HepG2 (cell line): ENCODE data around the gene EPG5. TPM values are rescaled to one million over a fixed set of nuclear protein-coding genes. Genes with fewer than 3 reads are reported as not detected.

ENCODE experiments used
- ATAC-seq: fragments of 200-7000 bp; cut with Tn5 transposase; 3 replicates; pipeline ENCODE4 v1.9.1; 2020; ENCODE audit warnings: mild to moderate bottlenecking, moderate library complexity
- BruUV-seq: library from RNA; stranded (reverse); fragments of 400-500 nt; replicated peaks from 2 replicates; lab custom pipeline; 2021; lab: Mats Ljungman, UMichigan
- CTCF ChIA-PET: fragments of 300-600 bp; formaldehyde crosslinking; extraction: SDS; loops from one replicate; lab custom pipeline; 2021; ENCODE audit warnings: low total read pairs, inconsistent platforms, low intra/inter-chr PET ratio; lab: Yijun Ruan, JAX
- POLR2A ChIA-PET: fragments of 350-600 bp; sonication (Branson Sonifier 250); formaldehyde crosslinking; loops from one replicate; lab custom pipeline; 2020; ENCODE audit warnings: antibody characterized with exemption, inconsistent platforms; lab: Yijun Ruan, JAX
- DNase-seq: peaks from one replicate; pipeline ENCODE4 v3.0.0-alpha.2; 2015; ENCODE audit warnings: low spot score
- FAIRE-seq: peaks from 3 replicates; lab custom pipeline; 2011; peaks lifted over from hg19 to GRCh38; lab: Jason Lieb, UNC
- H2AFZ ChIP-seq: one replicate; pipeline ENCODE4 v1.6.1; 2011; ENCODE audit warnings: low read length, inconsistent platforms
- H3K27ac ChIP-seq: fragments of 300-600 bp; 3 replicates; pipeline ENCODE4 v1.8.0; 2011; ENCODE audit warnings: mixed run types, mild to moderate bottlenecking, mixed read lengths, low read length, inconsistent platforms; ENCODE audit not compliant: insufficient read depth; ENCODE audit errors: extremely low read length
- H3K27me3 ChIP-seq, 2 experiments: fragments of 200-600 bp in 1 of 2; 2 replicates in 1 of 2; 3 replicates in 1 of 2; pipeline versions ENCODE4 v1.6.0 to v1.8.0; 2011; ENCODE audit warnings: low read length in 2 of 2, mild to moderate bottlenecking in 2 of 2, moderate library complexity in 2 of 2, inconsistent platforms in 1 of 2; ENCODE audit not compliant: insufficient read depth in 2 of 2, control insufficient read depth in 1 of 2
- H3K36me3 ChIP-seq, 2 experiments: fragments of 200-600 bp in 1 of 2; replicated peaks in 1 of 2; 2 replicates in 1 of 2; 3 replicates in 1 of 2; pipeline versions ENCODE4 v1.5.1 to v1.8.0; 2011; ENCODE audit warnings: low read length in 2 of 2, inconsistent platforms in 1 of 2; ENCODE audit not compliant: insufficient read depth in 2 of 2, control insufficient read depth in 1 of 2
- H3K4me1 ChIP-seq: 2 replicates; pipeline ENCODE4 v1.5.1; 2012; ENCODE audit warnings: low read length, inconsistent platforms; ENCODE audit not compliant: insufficient read depth
- H3K4me2 ChIP-seq: 2 replicates; pipeline ENCODE4 v1.6.0; 2011; ENCODE audit warnings: low read depth, low read length, inconsistent platforms
- H3K4me3 ChIP-seq, 3 experiments: fragments of 200-600 bp in 1 of 3; sonication (generic), shearing (Covaris generic) in 1 of 3; replicated peaks in 1 of 3; 2 replicates each; pipeline ENCODE4 v1.5.1; 2011 to 2016; ENCODE audit warnings: low read length in 3 of 3, inconsistent platforms in 2 of 3, low read depth in 2 of 3, mild to moderate bottlenecking in 2 of 3, control low read depth in 1 of 3, mixed read lengths in 1 of 3; ENCODE audit not compliant: insufficient read depth in 1 of 3
- H3K79me2 ChIP-seq: one replicate; pipeline ENCODE4 v1.6.1; 2011; ENCODE audit warnings: low read length, inconsistent platforms; ENCODE audit not compliant: insufficient read depth
- H3K9ac ChIP-seq: 2 replicates; pipeline ENCODE4 v1.6.0; 2011; ENCODE audit warnings: mild to moderate bottlenecking, low read depth, low read length, inconsistent platforms; ENCODE audit not compliant: insufficient read depth
- H3K9me3 ChIP-seq: 2 replicates; pipeline ENCODE4 v1.5.1; 2012; ENCODE audit warnings: mild to moderate bottlenecking, low read length
- H4K20me1 ChIP-seq: 2 replicates; pipeline ENCODE4 v1.6.0; 2011; ENCODE audit warnings: inconsistent platforms, mild to moderate bottlenecking, low read length, moderate library complexity; ENCODE audit not compliant: insufficient read depth
- ELF4 ChIP-seq: sonication (generic); formaldehyde crosslinking; IDR thresholded peaks from 2 replicates; pipeline ENCODE4 v1.5.0; 2020; ENCODE audit warnings: missing genetic modification reagents, mild to moderate bottlenecking, moderate library complexity, borderline replicate concordance
- ETV6 ChIP-seq: sonication (generic); formaldehyde crosslinking; conservative IDR thresholded peaks from 2 replicates; pipeline ENCODE4 v1.4.0; 2020; ENCODE audit warnings: missing genetic modification reagents
- HNRNPUL1 ChIP-seq: fragments of 200-400 bp; formaldehyde crosslinking; IDR thresholded peaks from 2 replicates; pipeline ENCODE4 v1.6.1; 2017; ENCODE audit warnings: low read depth, mild to moderate bottlenecking, low read length, moderate library complexity
- NR1H2 ChIP-seq: sonication (generic); formaldehyde crosslinking; IDR thresholded peaks from 2 replicates; pipeline ENCODE4 v1.8.1; 2022; ENCODE audit warnings: low read depth, missing genetic modification reagents, borderline replicate concordance
- RBAK ChIP-seq: sonication (generic); formaldehyde crosslinking; IDR thresholded peaks from 2 replicates; pipeline ENCODE4 v1.5.1; 2020; ENCODE audit warnings: mild to moderate bottlenecking, missing genetic modification reagents
- SAP130 ChIP-seq: IDR thresholded peaks from 2 replicates; pipeline ENCODE4 v1.6.1; 2016; ENCODE audit warnings: low read depth
- SP2 ChIP-seq: sonication (generic); formaldehyde crosslinking; IDR thresholded peaks from 2 replicates; pipeline ENCODE4 v1.5.1; 2020; ENCODE audit warnings: mild to moderate bottlenecking, missing genetic modification reagents
- SPEN ChIP-seq: sonication (generic); formaldehyde crosslinking; IDR thresholded peaks from 2 replicates; pipeline ENCODE4 v1.5.1; 2020; ENCODE audit warnings: low read depth, mild to moderate bottlenecking, missing genetic modification reagents
- WIZ ChIP-seq: sonication (generic); formaldehyde crosslinking; IDR thresholded peaks from 2 replicates; pipeline ENCODE4 v1.5.1; 2020; ENCODE audit warnings: mild to moderate bottlenecking, missing genetic modification reagents
- ZBTB42 ChIP-seq: sonication (generic); formaldehyde crosslinking; IDR thresholded peaks from 2 replicates; pipeline ENCODE4 v1.5.0; 2020; ENCODE audit warnings: mild to moderate bottlenecking, missing genetic modification reagents
- ZBTB8A ChIP-seq: sonication (generic); formaldehyde crosslinking; IDR thresholded peaks from 2 replicates; pipeline ENCODE4 v1.4.0; 2020; ENCODE audit warnings: mild to moderate bottlenecking, low read depth, missing genetic modification reagents, borderline replicate concordance
- ZFP36L2 ChIP-seq: sonication (generic); formaldehyde crosslinking; IDR thresholded peaks from 2 replicates; pipeline ENCODE4 v1.4.0; 2020; ENCODE audit warnings: missing genetic modification reagents
- ZFP91 ChIP-seq: sonication (generic); formaldehyde crosslinking; IDR thresholded peaks from 2 replicates; pipeline ENCODE4 v1.9.0; 2022; ENCODE audit warnings: missing genetic modification reagents, mild to moderate bottlenecking, borderline replicate concordance
- ZNF17 ChIP-seq: sonication (generic); formaldehyde crosslinking; IDR thresholded peaks from 2 replicates; pipeline ENCODE4 v1.5.0; 2020; ENCODE audit warnings: mild to moderate bottlenecking, missing genetic modification reagents
- ZNF446 ChIP-seq: sonication (generic); formaldehyde crosslinking; IDR thresholded peaks from 2 replicates; pipeline ENCODE4 v1.5.0; 2020; ENCODE audit warnings: mild to moderate bottlenecking, missing genetic modification reagents
- ZNF740 ChIP-seq: sonication (generic); formaldehyde crosslinking; IDR thresholded peaks from 2 replicates; pipeline ENCODE4 v1.4.0; 2020; ENCODE audit warnings: missing genetic modification reagents
- ZNF761 ChIP-seq: sonication (generic); formaldehyde crosslinking; conservative IDR thresholded peaks from 2 replicates; pipeline ENCODE4 v1.4.0; 2020; ENCODE audit warnings: mild to moderate bottlenecking, missing genetic modification reagents
- WGBS: methylation state at CpG from one replicate; pipeline ENCODE4 v1.1.6; 2017; ENCODE audit warnings: low lambda C conversion rate; 5-methylcytosine and 5-hydroxymethylcytosine counted together
- in situ Hi-C: cut with HindIII; loops from 2 replicates; pipeline ENCODE4 v1.10.0; 2017; ENCODE audit warnings: low pct_unique_long_range_greater_than_20kb; ENCODE audit not compliant: extremely low pct_ligation_motif_present
- intact Hi-C: fragments of 100-400 bp; cut with micrococcal nuclease; formaldehyde crosslinking; loops from one replicate; pipeline ENCODE4 v1.10.0; 2022; ENCODE audit not compliant: unreplicated experiment
- polyA plus RNA-seq, 8 experiments: library from polyadenylated mRNA; depleted of rRNA in 3 of 8; stranded (reverse) in 7 of 8; unstranded in 1 of 8; fragments of >200 nt; fragmentation: Illumina TruSeq in 4 of 8; extraction: Trizol in 4 of 8; gene quantifications; 2 replicates each; pipeline versions ENCODE4 v1.2.1 to v1.2.3, GENCODE V29; 2011 to 2016; ENCODE audit warnings: low read depth in 4 of 8, missing spikeins in 1 of 8, mixed read lengths in 1 of 8; ENCODE audit not compliant: insufficient read depth in 1 of 8
- total RNA-seq, 5 experiments: library from RNA; depleted of rRNA; stranded (reverse); fragments of >200 nt; fragmentation: Illumina TruSeq; extraction: Trizol; gene quantifications; 2 replicates each; pipeline ENCODE4 v1.2.3, GENCODE V29; 2016; ENCODE audit warnings: low read depth in 1 of 5
- TF ChIP-seq, protein P1 (sequence below): sonication (generic); formaldehyde crosslinking; IDR thresholded peaks from 2 replicates; pipeline ENCODE4 v1.8.1; 2023; ENCODE audit warnings: mild to moderate bottlenecking, missing genetic modification reagents

EPG5 gene
- total and polyA plus RNA-seq, 2 of the 13 experiments (the other 11 are each of a cell fraction or from before 2014, with no cell fraction given) = 6.7 to 9.3 TPM

DNA sequence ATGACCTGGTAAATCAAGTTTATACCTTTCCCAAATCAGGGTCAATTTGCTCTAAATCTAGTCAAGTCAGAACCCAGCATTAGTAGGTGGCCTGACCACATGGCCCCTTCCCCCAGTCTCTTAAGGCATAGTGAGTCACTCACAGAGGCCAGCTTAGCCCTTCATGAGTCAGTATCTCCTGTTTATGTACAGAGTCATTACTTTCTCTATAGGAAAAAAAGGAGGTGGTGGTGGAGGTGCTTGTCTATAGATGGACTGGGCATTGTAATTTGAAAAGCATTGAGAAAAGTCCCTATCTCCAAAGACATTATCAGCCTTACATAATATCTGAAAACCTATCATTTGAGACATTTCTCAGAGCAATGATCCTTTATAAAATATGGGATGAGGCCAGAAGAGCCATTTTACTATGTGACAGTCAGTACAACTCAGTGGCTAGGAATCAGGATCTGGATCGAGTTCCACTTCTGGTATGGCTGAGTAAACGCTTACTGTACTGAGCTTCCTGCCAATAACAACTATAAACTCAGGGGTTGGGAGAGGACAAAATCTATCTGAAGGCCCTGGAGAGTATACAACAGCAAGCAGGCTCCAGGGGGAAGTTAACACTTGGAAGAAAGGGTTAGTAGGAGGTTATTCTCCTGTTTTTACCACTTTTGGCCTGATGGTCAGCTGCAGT is 164.2 kb downstream of the EPG5 start:
- 0% methylated on average over 1 of the region's 2 CpGs for WGBS

DNA sequence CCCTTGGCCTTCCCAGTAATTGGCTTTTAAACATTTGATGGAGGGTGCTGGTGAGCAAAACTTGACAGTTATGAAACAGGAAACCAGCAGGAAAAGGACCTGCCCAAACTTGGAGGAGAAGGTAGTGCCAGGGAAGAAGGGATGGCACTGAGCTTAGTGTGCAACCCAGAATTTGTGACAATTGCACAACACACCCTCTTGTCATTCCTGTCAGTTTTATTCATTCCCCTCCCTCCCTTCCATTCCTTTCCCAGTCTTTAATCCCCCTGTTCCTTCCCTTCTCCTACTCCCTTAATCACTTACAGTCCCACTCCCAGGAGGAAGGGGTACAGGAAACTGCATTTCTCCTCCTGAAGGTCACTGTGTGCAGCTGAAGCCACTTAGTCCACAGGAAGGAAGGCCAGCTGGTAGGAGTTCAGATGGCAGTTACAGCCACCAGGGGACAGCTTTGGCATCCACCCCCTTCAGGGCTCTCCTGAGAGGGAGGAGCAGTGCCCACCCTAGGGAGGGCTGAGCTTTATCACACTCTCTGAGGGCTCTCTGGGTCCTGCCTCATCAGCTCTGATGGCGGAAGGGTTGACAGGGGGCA is 165.6 kb downstream of the EPG5 start:
- no peaks in the 10 kb centered on the region for H4K20me1 ChIP-seq
- intact Hi-C loops = no loop called here
- no peak overlapping the region for H3K27ac ChIP-seq
- H2AFZ ChIP-seq = no peak overlapping the region
- H3K4me1 ChIP-seq = no peaks in the 10 kb centered on the region
- H3K4me3 ChIP-seq = no peak overlapping the region
- FAIRE-seq (no peak), ATAC-seq (no peak), DNase-seq (no peak)
- no peaks in the 10 kb centered on the region for H3K79me2 ChIP-seq
- CTCF ChIA-PET = no interaction called here
- H3K9ac ChIP-seq = no peak overlapping the region
- no peaks in the 10 kb centered on the region for H3K27me3 ChIP-seq
- H3K36me3 ChIP-seq = no peaks in the 10 kb centered on the region
- in situ Hi-C loops = no loop called here
- no TSS peak for BruUV-seq
- no peak overlapping the region for H3K4me2 ChIP-seq
- POLR2A ChIA-PET = no interaction called here
- no peaks in the 10 kb centered on the region for H3K9me3 ChIP-seq
- WGBS = 100% methylated on average over 1 of the region's 1 CpG
- TF ChIP-seq SP2 (CRISPR knock-in tag) (no peak), ZFP91 (CRISPR knock-in tag) (no peak), SAP130 (CRISPR knock-in tag) (no peak), ELF4 (no peak), ZNF761 (no peak), ZNF446 (CRISPR knock-in tag) (no peak), ZFP36L2 (no peak), HNRNPUL1 (no peak), SPEN (CRISPR knock-in tag) (no peak), ZBTB8A (no peak), ZBTB42 (CRISPR knock-in tag) (no peak), ZNF17 (no peak)
- TF ChIP-seq, protein P1, sequence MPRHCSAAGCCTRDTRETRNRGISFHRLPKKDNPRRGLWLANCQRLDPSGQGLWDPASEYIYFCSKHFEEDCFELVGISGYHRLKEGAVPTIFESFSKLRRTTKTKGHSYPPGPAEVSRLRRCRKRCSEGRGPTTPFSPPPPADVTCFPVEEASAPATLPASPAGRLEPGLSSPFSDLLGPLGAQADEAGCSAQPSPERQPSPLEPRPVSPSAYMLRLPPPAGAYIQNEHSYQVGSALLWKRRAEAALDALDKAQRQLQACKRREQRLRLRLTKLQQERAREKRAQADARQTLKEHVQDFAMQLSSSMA (CRISPR knock-in tag) = no peak

More for the DNA sequence above, 164.2 kb downstream of the EPG5 start:
- no peak overlapping the region for H3K4me3 ChIP-seq
- intact Hi-C loops = no loop called here
- DNase-seq = no peak
- no peak for ATAC-seq
- H3K79me2 ChIP-seq = no peaks in the 10 kb centered on the region
- POLR2A ChIA-PET = no interaction called here
- BruUV-seq = no TSS peak
- H3K9me3 ChIP-seq = no peaks in the 10 kb centered on the region
- H3K9ac ChIP-seq = no peak overlapping the region
- H3K4me2 ChIP-seq = no peak overlapping the region
- CTCF ChIA-PET = no interaction called here
- H3K27me3 ChIP-seq = no peaks in the 10 kb centered on the region
- no peak for FAIRE-seq
- in situ Hi-C loops = no loop called here
- H3K27ac ChIP-seq = no peak overlapping the region
- TF ChIP-seq ZNF740 (no peak), RBAK (CRISPR knock-in tag) (no peak), ETV6 (CRISPR knock-in tag) (no peak), NR1H2 (CRISPR knock-in tag) (no peak), WIZ (no peak)
- no peaks in the 10 kb centered on the region for H3K4me1 ChIP-seq
- no peaks in the 10 kb centered on the region for H4K20me1 ChIP-seq
- H2AFZ ChIP-seq = no peak overlapping the region
- H3K36me3 ChIP-seq = no peaks in the 10 kb centered on the region
